Body of pancreas (tissue), 4 donors: ENCODE results near the gene OR56A1.

Experiments
- CTCF ChIP-seq, 7 experiments: fragments of 450-650 bp in 4 of 7; fragments of 200-600 bp in 3 of 7; sonication (generic) in 3 of 7; IDR thresholded peaks; one replicate each; pipeline ENCODE4 v1.5.1; 2016 to 2019; ENCODE audit warnings: antibody characterized with exemption in 7 of 7
- POLR2A ChIP-seq, 3 donors: fragments of 450-650 bp; IDR thresholded peaks; one replicate each; pipeline ENCODE4 v1.6.1; 2016; ENCODE audit warnings: antibody characterized with exemption in 3 of 3, mild to moderate bottlenecking in 2 of 3

DNA sequence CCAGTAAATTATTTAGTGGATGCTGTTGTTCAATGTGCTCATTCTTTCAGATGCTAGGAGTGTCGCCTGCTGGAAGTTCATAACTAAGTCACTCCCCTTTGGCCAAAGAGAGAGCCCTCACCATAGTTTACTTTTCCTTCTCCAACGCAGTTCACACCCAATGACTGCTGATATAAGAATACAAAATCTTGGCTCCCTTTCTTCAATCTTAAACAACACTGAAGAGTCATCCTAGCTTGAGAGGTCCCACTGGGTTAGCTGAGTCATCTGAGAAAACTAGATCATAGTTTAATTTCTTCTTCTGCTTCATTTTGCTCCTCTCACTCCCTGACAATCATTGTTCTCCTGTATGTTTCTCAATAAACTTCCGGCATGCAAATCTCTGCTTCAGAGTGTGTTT is 38.4 kb downstream of the OR56A1 start:
- TF ChIP-seq CTCF (IDR thresholded peaks at IDR 0.05), result no peak
- TF ChIP-seq POLR2A (IDR thresholded peaks at IDR 0.05), result no peak
